SK-N-SH (cell line): ENCODE measurements around the gene CYP2C9. TPM values are rescaled to one million over a fixed set of nuclear protein-coding genes. Genes with fewer than 3 reads are reported as not detected.
"Not testable (repeated sequence)": the region's sequence is repeated elsewhere in the genome, so short reads cannot be mapped to it uniquely, and the experiment has no call there.

Experiments used
- CTCF ChIA-PET: fragments of 300-600, 350-600 bp; formaldehyde crosslinking; extraction: SDS; loops from one replicate; lab custom pipeline; 2021; lab: Yijun Ruan, JAX
- POLR2A ChIA-PET: fragments of 350-600 bp; sonication (Branson Sonifier 250); formaldehyde crosslinking; extraction: SDS; loops from one replicate; lab custom pipeline; 2020; ENCODE audit warnings: antibody characterized with exemption, inconsistent platforms; lab: Yijun Ruan, JAX
- DNase-seq: peaks from one replicate; pipeline ENCODE4 v3.0.0; 2012
- H2AFZ ChIP-seq: fragments of 200-600 bp; sonication (generic); 2 replicates; pipeline ENCODE4 v1.8.1; 2016; ENCODE audit warnings: antibody characterized with exemption, mild to moderate bottlenecking, low read depth
- H3F3A ChIP-seq: fragments of 200-600 bp; sonication (generic); replicated peaks from 2 replicates; pipeline ENCODE3; 2016; ENCODE audit warnings: antibody characterized with exemption, mild to moderate bottlenecking; ENCODE audit not compliant: insufficient read depth
- H3K27ac ChIP-seq, 2 experiments: fragments of 200-500 bp in 1 of 2; fragments of 200-600 bp in 1 of 2; sonication (Bioruptor generic) in 1 of 2; sonication (generic), shearing (Covaris generic) in 1 of 2; 2 replicates each; pipeline versions ENCODE4 v1.5.1 to v1.6.1; 2014 to 2016; ENCODE audit warnings: low read depth in 2 of 2, inconsistent platforms in 1 of 2, low read length in 1 of 2, mild to moderate bottlenecking in 1 of 2, mixed read lengths in 1 of 2
- H3K27me3 ChIP-seq: fragments of 200-600 bp; sonication (generic), shearing (Covaris generic); 2 replicates; pipeline ENCODE4 v1.6.1; 2016; ENCODE audit warnings: mixed run types; ENCODE audit not compliant: insufficient read depth
- H3K36me3 ChIP-seq, 2 experiments: fragments of 200-500 bp in 1 of 2; fragments of 200-600 bp in 1 of 2; sonication (Bioruptor generic) in 1 of 2; sonication (generic) in 1 of 2; replicated peaks in 1 of 2; 2 replicates each; pipeline versions ENCODE3 to v1.5.1; 2014 to 2016; ENCODE audit warnings: low read length in 1 of 2, mild to moderate bottlenecking in 1 of 2; ENCODE audit not compliant: insufficient read depth in 2 of 2, control insufficient read depth in 1 of 2
- H3K4me1 ChIP-seq, 2 experiments: fragments of 200-500 bp in 1 of 2; fragments of 200-600 bp in 1 of 2; sonication (Bioruptor generic) in 1 of 2; sonication (generic), shearing (Covaris generic) in 1 of 2; 2 replicates each; pipeline versions ENCODE4 v1.5.1 to v1.6.1; 2014 to 2016; ENCODE audit warnings: low read depth in 1 of 2, low read length in 1 of 2, mixed run types in 1 of 2; ENCODE audit not compliant: insufficient read depth in 2 of 2, control insufficient read depth in 1 of 2
- H3K4me2 ChIP-seq: fragments of 200-600 bp; sonication (generic), shearing (Covaris generic); 2 replicates; pipeline ENCODE4 v1.6.1; 2017; ENCODE audit warnings: mixed run types
- H3K4me3 ChIP-seq, 2 experiments: fragments of 200-500 bp in 1 of 2; fragments of 200-600 bp in 1 of 2; sonication (Bioruptor generic) in 1 of 2; sonication (generic), shearing (Covaris generic) in 1 of 2; 2 replicates each; pipeline versions ENCODE4 v1.5.1 to v1.8.1; 2014 to 2016; ENCODE audit warnings: low read depth in 2 of 2, inconsistent platforms in 1 of 2, low read length in 1 of 2, mild to moderate bottlenecking in 1 of 2, mixed read lengths in 1 of 2, moderate library complexity in 1 of 2
- H3K79me2 ChIP-seq: fragments of 200-600 bp; sonication (generic); 2 replicates; pipeline ENCODE4 v1.8.1; 2017; ENCODE audit warnings: mild to moderate bottlenecking; ENCODE audit not compliant: insufficient read depth
- H3K9ac ChIP-seq: fragments of 200-600 bp; sonication (generic); 2 replicates; pipeline ENCODE4 v1.6.1; 2017; ENCODE audit warnings: mixed run types
- H3K9me2 ChIP-seq: fragments of 200-600 bp; sonication (generic); 2 replicates; pipeline ENCODE4 v1.6.1; 2017; ENCODE audit warnings: mixed run types
- H3K9me3 ChIP-seq: fragments of 200-600 bp; sonication (generic); 2 replicates; pipeline ENCODE4 v1.6.1; 2017; ENCODE audit warnings: mixed run types, mild to moderate bottlenecking, moderate library complexity
- H4K20me1 ChIP-seq: fragments of 200-600 bp; sonication (generic); 2 replicates; pipeline ENCODE4 v1.6.1; 2017; ENCODE audit warnings: mild to moderate bottlenecking, mixed run types; ENCODE audit not compliant: insufficient read depth
- ELF1 ChIP-seq: IDR thresholded peaks from 2 replicates; pipeline ENCODE4 v1.4.0; 2012
- FOSL2 ChIP-seq: IDR thresholded peaks from 2 replicates; pipeline ENCODE4 v1.4.0; 2012; ENCODE audit warnings: low read depth, mild to moderate bottlenecking, moderate library complexity, borderline replicate concordance
- FOXJ3 ChIP-seq: sonication (generic); formaldehyde crosslinking; IDR thresholded peaks from 2 replicates; pipeline ENCODE4 v1.5.1; 2020; ENCODE audit warnings: mild to moderate bottlenecking, missing genetic modification reagents
- GABPA ChIP-seq: IDR thresholded peaks from 2 replicates; pipeline ENCODE4 v1.4.0; 2012; ENCODE audit warnings: low read depth, mild to moderate bottlenecking
- GATA2 ChIP-seq: sonication (generic); formaldehyde crosslinking; IDR thresholded peaks from 2 replicates; pipeline ENCODE4 v1.5.0; 2020; ENCODE audit warnings: mild to moderate bottlenecking, missing genetic modification reagents
- JUND ChIP-seq: IDR thresholded peaks from 2 replicates; pipeline ENCODE4 v1.4.0; 2012
- MAX ChIP-seq: IDR thresholded peaks from 2 replicates; pipeline ENCODE4 v1.4.0; 2012; ENCODE audit warnings: low read depth
- NFIC ChIP-seq: IDR thresholded peaks from 2 replicates; pipeline ENCODE4 v1.4.0; 2012; ENCODE audit warnings: borderline replicate concordance
- NRF1 ChIP-seq: IDR thresholded peaks from 2 replicates; pipeline ENCODE4 v1.6.1; 2012; ENCODE audit warnings: low read depth, mild to moderate bottlenecking, low read length
- PBX3 ChIP-seq: IDR thresholded peaks from 2 replicates; pipeline ENCODE4; 2012
- POLR2AphosphoS5 ChIP-seq: IDR thresholded peaks from 2 replicates; pipeline ENCODE4 v1.6.1; 2012; ENCODE audit warnings: low read depth, low read length
- RAD21 ChIP-seq: IDR thresholded peaks from 2 replicates; pipeline ENCODE4 v1.6.1; 2012; ENCODE audit warnings: mild to moderate bottlenecking, low read length
- REST ChIP-seq: IDR thresholded peaks from 2 replicates; pipeline ENCODE4 v1.6.1; 2012; ENCODE audit warnings: mild to moderate bottlenecking, low read depth, low read length, moderate library complexity
- RFX5 ChIP-seq: IDR thresholded peaks from 2 replicates; pipeline ENCODE4 v1.6.1; 2012; ENCODE audit warnings: mild to moderate bottlenecking, improper control_type of control experiment, low read length
- RXRA ChIP-seq: IDR thresholded peaks from 2 replicates; pipeline ENCODE4 v1.4.0; 2012; ENCODE audit warnings: low read depth, mild to moderate bottlenecking, borderline replicate concordance
- SIN3A ChIP-seq: IDR thresholded peaks from 2 replicates; pipeline ENCODE4 v1.6.1; 2012; ENCODE audit warnings: low read depth, mild to moderate bottlenecking, low read length, moderate library complexity, borderline replicate concordance
- SMC3 ChIP-seq: IDR thresholded peaks from 2 replicates; pipeline ENCODE4 v1.6.1; 2012; ENCODE audit warnings: low read depth, low read length, improper control_type of control experiment
- TAF1 ChIP-seq: IDR thresholded peaks from 2 replicates; pipeline ENCODE4 v1.6.1; 2012; ENCODE audit warnings: low read depth, mild to moderate bottlenecking, low read length, moderate library complexity, borderline replicate concordance
- TCF12 ChIP-seq: IDR thresholded peaks from 2 replicates; pipeline ENCODE4 v1.4.0; 2012
- USF1 ChIP-seq: IDR thresholded peaks from 2 replicates; pipeline ENCODE4 v1.4.0; 2012; ENCODE audit warnings: low read depth, borderline replicate concordance
- YY1 ChIP-seq: IDR thresholded peaks from 2 replicates; pipeline ENCODE4 v1.4.0; 2012; ENCODE audit warnings: low read depth, mild to moderate bottlenecking
- WGBS: methylation state at CpG from one replicate; pipeline ENCODE4 v1.1.6; 2017; ENCODE audit warnings: low lambda C conversion rate; 5-methylcytosine and 5-hydroxymethylcytosine counted together
- polyA plus RNA-seq, 3 experiments: library from polyadenylated mRNA; depleted of rRNA; stranded (reverse); fragments of >200 nt; gene quantifications; 2 replicates each; pipeline ENCODE4 v1.2.3, GENCODE V29; 2012

The CYP2C9 gene
- polyA plus RNA-seq, 1 of the 3 experiments (the other 2 are of a cell fraction) = not detected

GRCh38 chr10:94898414-94898813 lies 40.0 kb upstream of the CYP2C9 start:
- H4K20me1 ChIP-seq, H3F3A ChIP-seq, H2AFZ ChIP-seq, H3K27me3 ChIP-seq, H3K79me2 ChIP-seq, H3K4me1 ChIP-seq, H3K27ac ChIP-seq, DNase-seq, H3K9me3 ChIP-seq, POLR2A ChIA-PET, H3K9me2 ChIP-seq, CTCF ChIA-PET, H3K9ac ChIP-seq, H3K36me3 ChIP-seq, H3K4me3 ChIP-seq, H3K4me2 ChIP-seq: not testable (repeated sequence)
- WGBS = 2% methylated on average over 7 of the region's 7 CpGs

GRCh38 chr10:94902080-94902479 lies 36.4 kb upstream of the CYP2C9 start:
- no peak overlapping the region for H3K9ac ChIP-seq
- no peaks in the 10 kb centered on the region for H4K20me1 ChIP-seq
- no peaks in the 10 kb centered on the region for H3K79me2 ChIP-seq
- no peak overlapping the region for H3K4me3 ChIP-seq
- WGBS = 0% methylated on average over 1 of the region's 1 CpG
- H3K27me3 ChIP-seq = no peaks in the 10 kb centered on the region
- H3K4me2 ChIP-seq = no peak overlapping the region
- TF ChIP-seq FOXJ3 (CRISPR knock-in tag) = no peak
- TF ChIP-seq POLR2AphosphoS5 = no peak
- no peaks in the 10 kb centered on the region for H3K9me2 ChIP-seq
- H3K27ac ChIP-seq = no peak overlapping the region
- POLR2A ChIA-PET = no interaction called here
- DNase-seq = no peak
- no peaks in the 10 kb centered on the region for H3K36me3 ChIP-seq
- H3K9me3 ChIP-seq = no peaks in the 10 kb centered on the region
- CTCF ChIA-PET = no interaction called here
- H3F3A ChIP-seq = no peaks in the 10 kb centered on the region
- no peak overlapping the region for H2AFZ ChIP-seq
- H3K4me1 ChIP-seq = no peaks in the 10 kb centered on the region

GRCh38 chr10:94902570-94902969 lies 35.9 kb upstream of the CYP2C9 start:
- Histone ChIP-seq H3F3A (no peaks in the 10 kb centered on the region), H3K4me2 (no peak overlapping the region), H3K9me3 (no peaks in the 10 kb centered on the region), H3K36me3 (no peaks in the 10 kb centered on the region), H3K4me3 (no peak overlapping the region), H3K27me3 (no peaks in the 10 kb centered on the region), H3K79me2 (no peaks in the 10 kb centered on the region), H3K4me1 (no peaks in the 10 kb centered on the region), H3K9me2 (no peaks in the 10 kb centered on the region), H2AFZ (no peak overlapping the region), H3K27ac (no peak overlapping the region), H3K9ac (no peak overlapping the region), H4K20me1 (no peaks in the 10 kb centered on the region)
- TF ChIP-seq RFX5 (no peak), RAD21 (no peak), YY1 (no peak), ELF1 (no peak), GATA2 (no peak), REST (no peak), PBX3 (no peak), USF1 (no peak), TAF1 (no peak), NFIC (no peak), SMC3 (no peak), FOSL2 (no peak), JUND (no peak), NRF1 (no peak), SIN3A (no peak), TCF12 (no peak), GABPA (no peak), RXRA (no peak), MAX (no peak)
- POLR2A ChIA-PET = no interaction called here
- 0% methylated on average over 1 of the region's 1 CpG for WGBS
- CTCF ChIA-PET = no interaction called here
- no peak for DNase-seq
